PFSK-1 (cell line): ENCODE data around the gene MAMDC4.

Experiments used
- POLR2AphosphoS5 ChIP-seq: IDR thresholded peaks from 2 replicates; pipeline ENCODE4 v1.6.1; 2012; ENCODE audit warnings: low read depth, mild to moderate bottlenecking, control low read depth, low read length, moderate library complexity
- TAF1 ChIP-seq: IDR thresholded peaks from 2 replicates; pipeline ENCODE4 v1.6.1; 2012; ENCODE audit warnings: low read length, control low read depth, borderline replicate concordance; ENCODE audit not compliant: insufficient read depth

GRCh38 chr9:136899196-136899595, 47.0 kb downstream of the MAMDC4 start:
- TF ChIP-seq POLR2AphosphoS5, result no peak
- no peak for TF ChIP-seq TAF1
